Heart left ventricle (tissue), 13 donors: ENCODE results near the gene DPEP1.

Experiments
- CTCF ChIP-seq, 12 donors: fragments of 200-600 bp; sonication (generic) in 4 of 12; IDR thresholded peaks; one replicate each; pipeline versions ENCODE4 v1.5.0 to v1.8.0; 2018 to 2022; ENCODE audit warnings: antibody characterized with exemption in 12 of 12, mild to moderate bottlenecking in 5 of 12
- POLR2A ChIP-seq, 2 donors: fragments of 450-650 bp; IDR thresholded peaks; one replicate each; pipeline ENCODE4 v1.6.1; 2017; ENCODE audit warnings: antibody characterized with exemption in 2 of 2, mild to moderate bottlenecking in 2 of 2, moderate library complexity in 2 of 2
- donor health status: ischemic (EF 13 %, LVEDD 7.1; RV severe dilation, severe dysfunction).
- donor health status: DM: no; HTN: yes; CAD: no.
- donor health status: DM: no; HTN: no; CAD: no.
- donor health status: ischemic (EF 25% LVEDD 6.9; RV normal size, moderate dysfunction).
- donor health status: ischemic (EF 25% LVEDD 5.7; RV mildly dilated, moderate dysfunction).
- donor health status: ischemic (EF 35%, LVEDD 5.7; RV mildly dilated, moderate dysfunction).
- donor health status: nonischemic (EF 11% LVEDD 7.7; RV severe dilation, severe dysfunction).
- donor health status: DM: yes; HTN: yes; CAD: no.
- donor health status: PGD.
- donor health status: ischemic (EF 29% LVEDD 5.4; RV normal size, mild dysfunction).
- donor health status: nonischemic (EF 23%, LVEDD 6.1; RV moderate dilation, normal function).

- TF ChIP-seq POLR2A (IDR thresholded peaks at IDR 0.05) (no peak), CTCF (IDR thresholded peaks at IDR 0.05) (no peak)
Measured at GRCh38 chr16:89656435-89657121, 43.1 kb downstream of the DPEP1 start.
